Activated CD8-positive, alpha-beta memory T cell treated with anti-CD3 and anti-CD28 coated beads, Interleukin-2, amount 10 ng/mL, durations not matched to agents 7 days and 5 days (primary cell): ENCODE data around the gene BACH2. TPM values are rescaled to one million over a fixed set of nuclear protein-coding genes. Genes with fewer than 3 reads are reported as not detected.
"Not testable (repeated sequence)": the region's sequence is repeated elsewhere in the genome, so short reads cannot be mapped to it uniquely, and the experiment has no call there.

Experiments
- ATAC-seq: fragments of 150-1000 bp; cut with Tn5 transposase; one replicate; pipeline ENCODE4 v1.10.0; 2021; ENCODE audit warnings: moderate library complexity
- CTCF ChIA-PET: fragments of 350-600 bp; sonication (Branson Sonifier 250); formaldehyde crosslinking; loops from one replicate; lab custom pipeline; 2021; ENCODE audit warnings: antibody characterized with exemption; lab: Charles Lee
- DNase-seq: peaks from one replicate; pipeline ENCODE4 v3.0.0-alpha.2; 2020
- H3K27ac Mint-ChIP-seq: one replicate; pipeline ENCODE4 v1.8.0; 2021; ENCODE audit warnings: mild to moderate bottlenecking, mixed read lengths
- H3K27me3 Mint-ChIP-seq: one replicate; pipeline ENCODE4 v1.8.0; 2021; ENCODE audit warnings: mixed read lengths
- H3K36me3 Mint-ChIP-seq: one replicate; pipeline ENCODE4 v1.8.0; 2021; ENCODE audit warnings: mild to moderate bottlenecking, mixed read lengths
- H3K4me1 Mint-ChIP-seq: one replicate; pipeline ENCODE4 v1.8.0; 2021; ENCODE audit warnings: mixed read lengths
- H3K4me3 Mint-ChIP-seq: one replicate; pipeline ENCODE4 v1.8.0; 2021; ENCODE audit warnings: mild to moderate bottlenecking, moderate library complexity, mixed read lengths
- H3K9me3 Mint-ChIP-seq: one replicate; pipeline ENCODE4 v1.8.0; 2022; ENCODE audit warnings: low read depth, mixed read lengths
- total RNA-seq, 2 experiments: library from RNA; stranded (reverse); gene quantifications; one replicate each; pipeline ENCODE4 v1.2.3, GENCODE V29; 2021

The BACH2 gene
- total RNA-seq, 2 experiments from 2014 or later: 21.5 to 22.6 TPM

- no peak overlapping the region for H3K4me3 Mint-ChIP-seq
- peaks cover 17% of the 10 kb centered on the region for H3K4me1 Mint-ChIP-seq
Measured at GRCh38 chr6:89979481-89980119, 317.0 kb downstream of the BACH2 start.

DNA sequence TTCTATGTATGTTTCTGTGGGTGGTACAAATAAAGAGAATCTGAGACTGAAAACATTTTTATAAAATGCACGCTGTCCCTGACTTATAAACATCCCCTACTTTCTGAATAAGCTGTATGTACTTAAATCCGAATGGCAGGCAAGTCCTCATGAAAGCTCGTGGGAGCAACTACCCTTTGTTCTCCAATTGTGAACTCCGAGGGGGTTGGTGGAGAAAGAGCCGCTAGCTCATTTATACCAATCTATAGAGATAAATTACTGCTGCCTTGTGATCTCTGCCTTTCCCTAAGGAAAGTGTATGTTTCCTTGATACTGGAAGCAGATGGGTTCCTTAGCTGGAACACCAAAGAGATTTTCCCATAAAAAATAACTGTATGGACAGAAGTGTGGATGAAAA, 317.9 kb downstream of the BACH2 start:
- H3K9me3 Mint-ChIP-seq: no peaks in the 10 kb centered on the region
- ATAC-seq: no peak
- peaks cover 17% of the 10 kb centered on the region for H3K4me1 Mint-ChIP-seq
- no peak overlapping the region for H3K4me3 Mint-ChIP-seq
- H3K36me3 Mint-ChIP-seq: no peaks in the 10 kb centered on the region
- H3K27ac Mint-ChIP-seq: no peak overlapping the region
- CTCF ChIA-PET: interaction anchor here (0.7 to 1.0 kb wide), 2 partner anchors 9 to 500 kb away, joined by 4 to 5 read pairs; no protein-coding TSS in a partner anchor
- H3K27me3 Mint-ChIP-seq: no peaks in the 10 kb centered on the region
- no peak for DNase-seq

More at GRCh38 chr6:89979481-89980119, 317.0 kb downstream of the BACH2 start:
- Mint-ChIP-seq H3K27me3 (no peaks in the 10 kb centered on the region), H3K9me3 (no peaks in the 10 kb centered on the region), H3K27ac (no peak overlapping the region), H3K36me3 (no peaks in the 10 kb centered on the region)
- ATAC-seq (peak; percentile 71), DNase-seq (no peak)
- CTCF ChIA-PET: interaction anchor here (1.0 kb wide), 1 partner anchor 8 kb away, joined by 4 read pairs; no protein-coding TSS in a partner anchor

DNA sequence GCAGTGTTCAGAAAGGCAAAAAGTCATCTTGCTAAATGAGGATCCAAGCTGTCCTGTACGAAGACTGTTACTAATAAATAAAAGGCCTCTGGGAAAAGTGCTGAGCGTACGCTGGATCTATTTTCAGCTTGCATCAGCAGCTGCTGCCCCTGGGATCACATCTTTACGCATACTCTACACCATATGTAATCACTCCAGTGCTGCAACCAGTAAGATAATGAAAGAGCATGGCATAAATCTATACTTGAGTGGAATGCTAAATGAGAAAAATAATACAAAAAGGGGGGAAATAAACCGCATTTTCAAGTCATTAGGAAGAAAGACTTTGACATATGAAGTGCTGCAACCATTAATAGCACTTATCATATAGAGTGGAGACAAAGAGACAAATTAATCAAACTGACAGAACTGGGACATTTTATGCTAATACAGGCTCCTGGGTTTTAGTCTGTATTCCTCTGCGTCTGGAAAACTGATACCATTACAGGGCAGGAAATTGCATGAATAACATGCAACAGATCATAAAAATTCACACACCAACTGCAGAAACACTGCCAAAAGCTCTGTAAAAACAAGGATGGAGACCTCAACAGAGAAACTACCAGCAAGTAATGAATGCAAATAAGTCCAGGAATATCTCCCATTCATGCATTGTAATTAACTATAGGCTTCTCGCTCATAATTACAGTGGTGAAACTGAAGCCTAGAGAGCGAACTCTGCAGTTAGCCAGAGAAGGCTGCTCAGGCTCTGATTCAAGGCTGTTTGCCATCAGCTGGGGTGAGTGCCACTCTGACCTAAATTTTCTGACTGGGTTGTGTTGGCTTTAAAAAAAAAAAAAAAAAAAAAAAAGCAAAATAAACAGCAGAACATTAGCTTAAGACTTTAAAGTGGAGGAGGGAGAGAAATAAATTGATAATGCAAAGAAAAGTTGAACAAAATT, 318.6 kb downstream of the BACH2 start:
- CTCF ChIA-PET: interaction anchor here (0.7 to 1.0 kb wide), 2 partner anchors 10 to 501 kb away, joined by 4 to 5 read pairs; no protein-coding TSS in a partner anchor
- Mint-ChIP-seq H3K36me3 (no peaks in the 10 kb centered on the region), H3K9me3 (no peaks in the 10 kb centered on the region), H3K4me1 (peaks cover 17% of the 10 kb centered on the region), H3K27me3 (no peaks in the 10 kb centered on the region), H3K27ac (no peak overlapping the region), H3K4me3 (no peak overlapping the region)
- DNase-seq (no peak), ATAC-seq (no peak)

- no peak for ATAC-seq
- Mint-ChIP-seq H3K27ac (no peak overlapping the region), H3K27me3 (no peaks in the 10 kb centered on the region), H3K4me1 (peaks cover 17% of the 10 kb centered on the region), H3K9me3 (no peaks in the 10 kb centered on the region), H3K4me3 (no peak overlapping the region), H3K36me3 (no peaks in the 10 kb centered on the region)
- CTCF ChIA-PET: no interaction called here
- no peak for DNase-seq
Measured at GRCh38 chr6:89976694-89977020, 320.0 kb downstream of the BACH2 start.

GRCh38 chr6:89975991-89976693, 320.5 kb downstream of the BACH2 start:
- Mint-ChIP-seq H3K4me3 (no peak overlapping the region), H3K27me3 (no peaks in the 10 kb centered on the region), H3K9me3 (no peaks in the 10 kb centered on the region), H3K36me3 (no peaks in the 10 kb centered on the region), H3K4me1 (peaks cover 17% of the 10 kb centered on the region), H3K27ac (no peak overlapping the region)
- CTCF ChIA-PET: no interaction called here
- no peak for DNase-seq
- ATAC-seq: no peak

- CTCF ChIA-PET: interaction anchor here (1.2 kb wide), 1 partner anchor 35 kb away, joined by 4 read pairs; no protein-coding TSS in a partner anchor
- Mint-ChIP-seq H3K9me3 (no peaks in the 10 kb centered on the region), H3K27ac (no peak overlapping the region), H3K4me3 (no peak overlapping the region), H3K36me3 (no peaks in the 10 kb centered on the region), H3K4me1 (peaks cover 13% of the 10 kb centered on the region), H3K27me3 (no peaks in the 10 kb centered on the region)
- DNase-seq: no peak
- no peak for ATAC-seq
Measured at GRCh38 chr6:89975366-89975765, 321.3 kb downstream of the BACH2 start.

DNA sequence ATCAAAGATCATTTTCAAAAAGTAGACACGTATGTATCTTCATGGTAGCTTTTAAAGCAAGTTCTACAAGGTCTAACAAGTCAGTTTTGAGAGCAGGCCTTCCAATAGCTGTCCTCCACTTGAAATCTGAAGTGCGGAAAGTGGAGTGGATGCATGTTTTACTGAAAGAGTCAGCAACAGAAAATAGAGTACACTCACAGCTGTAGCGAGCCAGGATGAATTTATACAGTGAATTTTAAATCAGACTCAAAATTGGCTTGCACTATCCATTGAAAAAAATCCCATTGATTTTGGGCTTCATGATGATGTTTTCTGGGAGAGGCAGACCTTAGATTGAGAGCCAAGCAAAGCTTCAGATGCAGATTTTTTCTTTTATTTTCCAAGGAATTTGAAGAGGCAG, 321.8 kb downstream of the BACH2 start:
- no peak for DNase-seq
- CTCF ChIA-PET: interaction anchor here (1.2 kb wide), 1 partner anchor 34 kb away, joined by 4 read pairs; no protein-coding TSS in a partner anchor
- Mint-ChIP-seq H3K36me3 (no peaks in the 10 kb centered on the region), H3K27ac (no peak overlapping the region), H3K4me3 (no peak overlapping the region), H3K27me3 (no peaks in the 10 kb centered on the region), H3K4me1 (peaks cover 10% of the 10 kb centered on the region), H3K9me3 (no peaks in the 10 kb centered on the region)
- no peak for ATAC-seq

GRCh38 chr6:89972025-89972381, 324.6 kb downstream of the BACH2 start:
- no peak overlapping the region for H3K27ac Mint-ChIP-seq
- H3K4me3 Mint-ChIP-seq: no peak overlapping the region
- H3K9me3 Mint-ChIP-seq: no peaks in the 10 kb centered on the region
- CTCF ChIA-PET: interaction anchor here (2.1 kb wide), 1 partner anchor 32 kb away, joined by 8 read pairs; no protein-coding TSS in a partner anchor
- no peak for ATAC-seq
- H3K4me1 Mint-ChIP-seq: peaks cover 10% of the 10 kb centered on the region
- no peak for DNase-seq
- H3K27me3 Mint-ChIP-seq: no peaks in the 10 kb centered on the region
- no peaks in the 10 kb centered on the region for H3K36me3 Mint-ChIP-seq

DNA sequence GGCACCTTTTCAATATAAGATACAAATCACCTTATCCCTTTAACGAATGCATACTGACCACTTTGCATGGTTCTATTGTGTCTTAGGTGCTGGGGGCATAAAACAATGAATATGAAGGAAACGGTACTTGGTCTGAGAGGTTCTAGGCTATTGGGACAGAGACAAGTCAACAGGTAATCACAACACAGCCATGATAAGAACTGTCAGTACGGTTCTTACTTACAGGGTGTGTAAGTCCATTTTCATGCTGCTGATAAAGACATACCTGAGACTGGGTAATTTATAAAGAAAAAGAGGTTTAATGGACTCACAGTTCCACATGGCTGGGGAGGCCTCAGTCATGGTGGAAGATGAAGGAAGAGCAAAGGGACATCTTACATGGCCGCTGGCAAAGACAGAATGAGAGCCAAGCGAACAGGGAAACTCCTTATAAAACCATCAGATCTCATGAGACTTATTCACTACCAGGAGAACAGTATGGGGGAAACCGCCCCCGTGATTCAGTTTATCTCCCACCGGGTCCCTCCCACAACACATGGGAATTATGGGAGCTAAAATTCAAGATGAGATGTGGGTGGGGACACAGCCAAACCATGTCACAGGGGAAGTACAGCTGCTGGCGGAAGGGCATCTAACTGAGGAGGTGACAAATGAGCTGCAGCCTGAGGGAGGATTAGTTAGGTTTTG, 325.2 kb downstream of the BACH2 start:
- DNase-seq, H3K9me3 Mint-ChIP-seq, H3K4me1 Mint-ChIP-seq, ATAC-seq, H3K36me3 Mint-ChIP-seq, H3K4me3 Mint-ChIP-seq, H3K27me3 Mint-ChIP-seq, H3K27ac Mint-ChIP-seq: not testable (repeated sequence)
- CTCF ChIA-PET: interaction anchor here (0.8 to 2.1 kb wide), 2 partner anchors 31 to 508 kb away, joined by 3 to 8 read pairs; no protein-coding TSS in a partner anchor

DNA sequence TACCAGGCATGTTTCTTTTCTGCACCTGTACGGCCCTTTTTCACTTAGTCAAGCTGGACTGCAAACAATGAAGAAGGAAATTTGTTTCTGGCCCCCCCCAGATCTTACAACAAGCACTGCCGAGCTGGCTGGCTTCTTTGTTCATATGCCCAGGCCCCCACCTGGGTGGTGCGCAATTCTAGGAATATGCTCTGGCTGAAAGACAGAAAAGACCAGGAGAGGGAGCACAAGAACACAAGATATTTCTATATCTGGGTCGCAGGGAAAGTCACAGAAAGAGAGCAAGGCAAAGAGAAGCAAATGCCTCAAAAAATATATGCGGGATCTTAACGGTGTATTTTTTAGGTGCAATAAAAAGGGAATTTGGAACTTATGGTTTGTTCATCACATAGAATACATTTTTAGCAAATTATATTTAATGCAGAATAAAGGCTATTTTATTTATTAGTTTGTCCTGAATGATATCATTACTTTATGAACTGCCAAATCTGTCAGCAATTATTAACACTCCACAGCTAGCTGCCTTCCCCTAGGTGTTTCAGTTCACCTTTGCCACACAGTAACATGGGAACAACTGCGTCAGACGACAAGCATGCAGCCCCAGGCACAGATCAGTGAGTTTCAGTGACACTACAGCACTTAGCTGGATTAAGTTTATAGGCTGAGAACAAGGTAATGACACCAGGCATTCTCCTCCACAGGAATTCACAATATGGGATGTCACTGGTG, 325.9 kb downstream of the BACH2 start:
- no peaks in the 10 kb centered on the region for H3K9me3 Mint-ChIP-seq
- H3K36me3 Mint-ChIP-seq: no peaks in the 10 kb centered on the region

DNA sequence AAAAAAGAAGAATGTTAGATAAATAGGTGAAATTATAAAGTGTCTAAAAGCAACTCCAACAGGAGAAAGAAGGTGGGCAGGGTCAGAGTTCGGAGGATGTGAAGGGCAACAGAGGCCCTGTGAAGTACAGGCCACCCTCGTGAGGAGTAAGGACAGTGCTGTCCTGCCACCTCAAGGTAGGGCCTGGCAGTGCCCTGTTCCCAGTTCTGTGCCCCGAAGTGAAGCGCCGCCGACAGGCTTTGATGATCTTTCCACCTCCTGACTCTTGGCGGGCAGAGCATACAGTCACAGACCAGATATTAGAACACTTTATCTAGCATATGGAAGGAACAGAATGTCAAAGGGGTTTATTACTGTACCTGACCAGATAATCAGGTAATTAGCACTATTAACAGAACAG, 326.6 kb downstream of the BACH2 start:
- peaks cover 6% of the 10 kb centered on the region for H3K4me1 Mint-ChIP-seq
- CTCF ChIA-PET: interaction anchor here (1.1 to 1.6 kb wide), 3 partner anchors 22 to 41 kb away, joined by 3 to 4 read pairs (median 3); no protein-coding TSS in a partner anchor
- H3K9me3 Mint-ChIP-seq: no peaks in the 10 kb centered on the region
- DNase-seq (no peak), ATAC-seq (no peak)
- H3K27me3 Mint-ChIP-seq: no peaks in the 10 kb centered on the region
- peaks cover 5% of the 10 kb centered on the region for H3K36me3 Mint-ChIP-seq
- no peak overlapping the region for H3K4me3 Mint-ChIP-seq
- no peak overlapping the region for H3K27ac Mint-ChIP-seq

More for the DNA sequence above, 325.9 kb downstream of the BACH2 start:
- no peak for DNase-seq
- ATAC-seq: no peak
- CTCF ChIA-PET: interaction anchor here (0.8 to 2.1 kb wide), 4 partner anchors 23 to 509 kb away, joined by 3 to 8 read pairs (median 3); no protein-coding TSS in a partner anchor
- H3K27ac Mint-ChIP-seq: no peak overlapping the region
- no peaks in the 10 kb centered on the region for H3K27me3 Mint-ChIP-seq
- no peak overlapping the region for H3K4me3 Mint-ChIP-seq
- H3K4me1 Mint-ChIP-seq: peaks cover 2% of the 10 kb centered on the region

DNA sequence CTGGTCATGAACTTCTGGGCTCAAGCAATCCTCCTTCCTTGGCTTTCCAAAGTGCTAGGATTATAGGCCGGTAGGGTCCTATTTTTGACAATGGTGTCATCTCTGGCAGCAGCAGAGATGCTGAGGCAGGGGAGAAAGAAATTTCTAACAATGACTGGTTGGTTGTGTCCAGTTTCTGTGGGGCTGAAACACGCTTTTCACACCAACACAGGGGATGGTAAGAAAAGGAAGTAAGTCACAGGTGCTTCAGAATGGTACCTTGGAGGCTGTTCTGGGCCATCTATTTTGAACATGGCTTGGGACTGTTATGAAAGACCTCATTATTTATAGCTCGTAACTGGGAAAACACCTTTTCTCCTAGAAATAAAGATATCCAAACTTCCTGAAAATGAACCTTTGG, 329.7 kb downstream of the BACH2 start:
- Mint-ChIP-seq H3K4me1 (peaks cover 17% of the 10 kb centered on the region), H3K9me3 (no peaks in the 10 kb centered on the region), H3K27ac (no peak overlapping the region), H3K4me3 (no peak overlapping the region), H3K36me3 (peaks cover 17% of the 10 kb centered on the region), H3K27me3 (no peaks in the 10 kb centered on the region)
- DNase-seq (no peak), ATAC-seq (no peak)
- CTCF ChIA-PET: interaction anchor here (1.0 to 2.2 kb wide), 3 partner anchors 11 to 509 kb away, joined by 3 to 8 read pairs (median 3); no protein-coding TSS in a partner anchor
